Panc1 (cell line): ENCODE results near the gene ATP2A3.

ENCODE experiments used
- CTCF ChIP-seq: fragments of 450-650 bp; IDR thresholded peaks from 2 replicates; pipeline ENCODE4 v1.5.1; 2017; ENCODE audit warnings: mild to moderate bottlenecking
- POLR2AphosphoS5 ChIP-seq: IDR thresholded peaks from 2 replicates; pipeline ENCODE4 v1.6.1; 2012; ENCODE audit warnings: mild to moderate bottlenecking, low read depth, low read length, moderate library complexity
- SIN3A ChIP-seq: IDR thresholded peaks from 2 replicates; pipeline ENCODE4 v1.6.1; 2012; ENCODE audit warnings: low read depth, mild to moderate bottlenecking, low read length, moderate library complexity, borderline replicate concordance; ENCODE audit not compliant: insufficient read depth
- TCF7L2 ChIP-seq: IDR thresholded peaks from 2 replicates; pipeline ENCODE4 v1.6.1; 2011; ENCODE audit warnings: mild to moderate bottlenecking, low read depth, low read length, inconsistent platforms

DNA sequence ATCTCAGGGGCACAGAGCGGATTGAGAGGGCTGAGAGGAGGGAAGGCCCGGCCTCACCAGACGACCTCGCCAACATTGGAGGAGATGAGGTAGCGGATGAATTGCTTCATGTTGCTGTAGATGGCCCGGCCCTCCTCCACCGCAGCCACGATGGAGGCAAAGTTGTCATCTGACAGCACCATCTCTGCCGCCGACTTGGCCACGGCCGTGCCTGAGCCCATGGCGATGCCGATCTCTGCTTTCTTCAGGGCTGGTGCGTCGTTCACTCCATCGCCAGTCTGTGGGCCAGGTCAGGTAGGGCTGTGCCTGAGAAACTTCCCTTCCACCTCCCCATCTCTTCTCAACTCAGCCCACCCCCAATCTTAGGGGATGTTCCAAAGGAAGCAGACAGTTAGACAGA is 26.9 kb downstream of the ATP2A3 start:
- TF ChIP-seq CTCF (no peak), POLR2AphosphoS5 (no peak), TCF7L2 (no peak), SIN3A (no peak)
